ENCODE measurements around the gene NPL.

DNA sequence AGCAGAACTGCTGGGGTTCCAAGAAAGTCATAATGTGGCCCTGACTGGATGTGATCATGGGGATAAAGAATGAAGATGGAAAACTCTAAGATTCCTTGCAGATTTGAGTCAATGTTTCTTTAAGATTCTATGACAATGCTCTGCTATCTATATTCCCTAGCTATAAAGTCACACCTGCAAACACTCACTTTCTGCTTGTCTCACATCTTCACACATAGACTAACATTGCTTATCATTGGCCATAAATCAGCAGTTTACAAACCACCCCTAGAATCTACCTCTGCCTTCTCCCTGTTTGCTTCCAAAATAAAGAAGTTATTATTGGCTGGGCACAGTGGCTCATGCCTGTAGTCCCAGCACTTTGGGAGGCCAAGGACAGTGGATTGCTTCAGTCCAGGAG lies 33.1 kb upstream of the NPL start:
- TF ChIP-seq, protein P1, sequence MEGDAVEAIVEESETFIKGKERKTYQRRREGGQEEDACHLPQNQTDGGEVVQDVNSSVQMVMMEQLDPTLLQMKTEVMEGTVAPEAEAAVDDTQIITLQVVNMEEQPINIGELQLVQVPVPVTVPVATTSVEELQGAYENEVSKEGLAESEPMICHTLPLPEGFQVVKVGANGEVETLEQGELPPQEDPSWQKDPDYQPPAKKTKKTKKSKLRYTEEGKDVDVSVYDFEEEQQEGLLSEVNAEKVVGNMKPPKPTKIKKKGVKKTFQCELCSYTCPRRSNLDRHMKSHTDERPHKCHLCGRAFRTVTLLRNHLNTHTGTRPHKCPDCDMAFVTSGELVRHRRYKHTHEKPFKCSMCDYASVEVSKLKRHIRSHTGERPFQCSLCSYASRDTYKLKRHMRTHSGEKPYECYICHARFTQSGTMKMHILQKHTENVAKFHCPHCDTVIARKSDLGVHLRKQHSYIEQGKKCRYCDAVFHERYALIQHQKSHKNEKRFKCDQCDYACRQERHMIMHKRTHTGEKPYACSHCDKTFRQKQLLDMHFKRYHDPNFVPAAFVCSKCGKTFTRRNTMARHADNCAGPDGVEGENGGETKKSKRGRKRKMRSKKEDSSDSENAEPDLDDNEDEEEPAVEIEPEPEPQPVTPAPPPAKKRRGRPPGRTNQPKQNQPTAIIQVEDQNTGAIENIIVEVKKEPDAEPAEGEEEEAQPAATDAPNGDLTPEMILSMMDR (IDR thresholded peaks at IDR 0.05; ENCODE audit: poor library complexity, severe bottlenecking) = no peak
- TF ChIP-seq EZH2 (IDR thresholded peaks at IDR 0.05; ENCODE audit: borderline replicate concordance, insufficient read depth, low read length, poor library complexity, severe bottlenecking) (no peak), POLR2AphosphoS5 (IDR thresholded peaks at IDR 0.05) (no peak)
